PFSK-1 (cell line): ENCODE results near the gene CT45A9.

ENCODE experiments used
- POLR2AphosphoS5 ChIP-seq: IDR thresholded peaks from 2 replicates; pipeline ENCODE4 v1.6.1; 2012; ENCODE audit warnings: low read depth, mild to moderate bottlenecking, control low read depth, low read length, moderate library complexity
- REST ChIP-seq, 2 experiments: IDR thresholded peaks; 2 replicates each; pipeline versions ENCODE4 v1.6.1 to v1.8.0; 2011 to 2012; ENCODE audit warnings: low read depth in 2 of 2, low read length in 2 of 2, control low read depth in 1 of 2, inconsistent platforms in 1 of 2, mild to moderate bottlenecking in 1 of 2, moderate library complexity in 1 of 2; ENCODE audit not compliant: insufficient read depth in 1 of 2
- SIN3A ChIP-seq: IDR thresholded peaks from 2 replicates; pipeline ENCODE4 v1.6.1; 2012; ENCODE audit warnings: mild to moderate bottlenecking, low read length, moderate library complexity, borderline replicate concordance; ENCODE audit not compliant: insufficient read depth

GRCh38 chrX:135910251-135910650 lies 38.6 kb upstream of the CT45A9 start:
- no peak for TF ChIP-seq REST (IDR thresholded peaks at IDR 0.05; ENCODE audit: insufficient read depth in 1 of 2, low read depth in 2 of 2, low read length in 2 of 2)
- TF ChIP-seq POLR2AphosphoS5 = no peak
- TF ChIP-seq SIN3A = no peak
